Muscle of leg (tissue), 11 donors: ENCODE data around the gene DLG2. TPM values are rescaled to one million over a fixed set of nuclear protein-coding genes. Genes with fewer than 3 reads are reported as not detected.
A peak's percentile ranks its signal among the peaks of the same experiment; 100 is the strongest.

ENCODE experiments used
- DNase-seq: peaks from one replicate; pipeline ENCODE4 v3.0.0; 2013
- H3K27ac ChIP-seq: one replicate; pipeline ENCODE4 v1.5.1; 2013; ENCODE audit warnings: mild to moderate bottlenecking, low read length, control low read depth
- H3K27me3 ChIP-seq: one replicate; pipeline ENCODE4 v1.6.1; 2013; ENCODE audit warnings: low read length; ENCODE audit not compliant: control insufficient read depth, insufficient read depth
- H3K36me3 ChIP-seq: one replicate; pipeline ENCODE4 v1.6.1; 2013; ENCODE audit warnings: low read length; ENCODE audit not compliant: control insufficient read depth, insufficient read depth
- H3K4me1 ChIP-seq: one replicate; pipeline ENCODE4 v1.6.1; 2013; ENCODE audit warnings: low read length; ENCODE audit not compliant: control insufficient read depth, insufficient read depth
- H3K4me3 ChIP-seq: one replicate; pipeline ENCODE4 v1.5.1; 2013; ENCODE audit warnings: low read length, control low read depth
- H3K9me3 ChIP-seq: replicated peaks from 2 replicates; pipeline ENCODE4 v1.6.1; 2013; ENCODE audit warnings: low read depth, low read length; ENCODE audit not compliant: control insufficient read depth
- WGBS: methylation state at CpG from one replicate; pipeline ENCODE4 v1.1.5; 2013; ENCODE audit warnings: missing lambda C conversion rate; ENCODE audit not compliant: insufficient coverage; 5-methylcytosine and 5-hydroxymethylcytosine counted together
- polyA plus RNA-seq, 8 donors: library from polyadenylated mRNA; unstranded; fragments of 120-200 nt; gene quantifications; one replicate each; pipeline versions ENCODE4 v1.2.1 to v1.2.3, GENCODE V29; 2013; ENCODE audit warnings: inconsistent platforms in 1 of 8, low replicate concordance in 1 of 8; ENCODE audit not compliant: insufficient read length in 8 of 8, insufficient read depth in 1 of 8
- total RNA-seq: library from RNA; stranded (reverse); fragments of 120-200 nt; gene quantifications from one replicate; pipeline ENCODE4 v1.2.4, GENCODE V29; 2013

Gene DLG2
- total and polyA plus RNA-seq, 9 donors, result 6.4 to 19.3 (median 11.0) TPM

DNA sequence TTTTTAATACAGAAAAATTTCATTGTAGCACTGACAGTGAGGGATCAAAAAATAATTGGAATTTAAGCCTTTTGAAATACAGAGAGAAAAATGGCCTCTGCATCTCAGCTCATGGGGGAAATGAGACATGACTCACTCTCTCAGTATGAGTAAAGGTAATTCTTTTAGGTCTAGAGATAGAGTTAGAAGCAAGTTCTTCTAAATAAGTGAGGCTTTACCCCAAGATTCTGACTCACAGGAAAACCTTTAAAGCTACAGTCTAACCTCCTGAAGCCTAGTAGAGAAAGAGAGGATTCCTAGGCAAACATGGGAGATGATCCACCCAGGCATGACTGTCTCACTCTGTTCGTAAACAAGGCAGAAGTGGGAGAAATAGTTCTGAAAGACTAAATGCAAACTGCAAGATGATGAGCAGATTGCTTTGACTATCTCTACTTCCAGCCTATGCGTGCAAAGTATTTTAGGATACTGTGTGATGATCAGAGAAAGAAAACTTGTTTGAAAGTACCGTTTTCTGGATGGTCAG is 1337.7 kb downstream of the DLG2 start:
- no peak overlapping the region for H3K4me3 ChIP-seq
- 67% methylated on average over 1 of the region's 3 CpGs for WGBS

DNA sequence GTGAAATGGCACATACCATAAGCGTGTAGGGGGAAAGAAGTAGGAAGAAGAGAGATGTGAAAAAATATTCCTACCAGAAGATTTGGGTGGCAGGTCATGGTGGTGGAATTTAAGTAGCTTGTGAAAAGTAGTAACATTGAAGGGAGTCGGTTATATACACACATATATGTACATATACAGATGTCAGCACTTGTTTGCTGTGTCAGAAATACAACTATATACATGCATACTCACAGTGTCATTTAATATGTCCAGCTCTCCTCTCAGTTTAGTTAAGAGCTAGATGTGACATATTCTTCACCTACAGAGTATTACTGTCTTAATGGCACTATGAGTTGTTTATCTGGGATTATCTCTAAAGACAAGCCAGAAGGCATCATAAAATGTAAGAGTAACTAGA is 1353.6 kb downstream of the DLG2 start:
- H3K4me3 ChIP-seq, result no peak overlapping the region
- no peak overlapping the region for H3K27ac ChIP-seq
- no peaks in the 10 kb centered on the region for H3K27me3 ChIP-seq
- no peaks in the 10 kb centered on the region for H3K9me3 ChIP-seq
- no CpG with 5 or more reads among the region's 2 CpGs for WGBS
- H3K4me1 ChIP-seq, result no peaks in the 10 kb centered on the region
- DNase-seq, result no peak
- no peaks in the 10 kb centered on the region for H3K36me3 ChIP-seq

More for the DNA sequence above, 1337.7 kb downstream of the DLG2 start:
- Histone ChIP-seq H3K36me3 (no peaks in the 10 kb centered on the region), H3K27ac (no peak overlapping the region), H3K4me1 (no peaks in the 10 kb centered on the region), H3K9me3 (no peaks in the 10 kb centered on the region), H3K27me3 (no peaks in the 10 kb centered on the region)
- no peak for DNase-seq

DNA sequence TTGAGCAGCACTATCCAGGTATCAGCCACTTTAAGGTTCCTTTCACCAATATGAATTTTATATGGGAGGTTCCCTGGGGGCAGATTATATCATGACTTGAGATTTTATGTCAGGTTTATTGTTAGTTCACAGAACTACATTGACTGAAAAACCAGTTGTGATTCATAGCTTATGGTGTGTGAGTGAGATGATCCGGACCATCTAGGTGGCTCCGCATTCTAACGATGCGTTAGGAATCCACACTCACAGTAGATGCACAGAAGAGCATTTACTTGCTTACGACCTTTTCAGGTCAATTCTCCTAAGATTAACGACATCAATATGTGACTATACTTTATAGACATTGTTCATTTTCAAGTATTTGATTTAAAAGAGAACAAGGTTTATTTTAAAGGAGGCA is 1356.7 kb downstream of the DLG2 start:
- no peaks in the 10 kb centered on the region for H3K27me3 ChIP-seq
- no peaks in the 10 kb centered on the region for H3K4me1 ChIP-seq
- no peaks in the 10 kb centered on the region for H3K36me3 ChIP-seq
- DNase-seq, result no peak
- H3K4me3 ChIP-seq, result no peak overlapping the region
- no peak overlapping the region for H3K27ac ChIP-seq
- H3K9me3 ChIP-seq, result no peaks in the 10 kb centered on the region
- WGBS, result no CpG with 5 or more reads among the region's 6 CpGs

DNA sequence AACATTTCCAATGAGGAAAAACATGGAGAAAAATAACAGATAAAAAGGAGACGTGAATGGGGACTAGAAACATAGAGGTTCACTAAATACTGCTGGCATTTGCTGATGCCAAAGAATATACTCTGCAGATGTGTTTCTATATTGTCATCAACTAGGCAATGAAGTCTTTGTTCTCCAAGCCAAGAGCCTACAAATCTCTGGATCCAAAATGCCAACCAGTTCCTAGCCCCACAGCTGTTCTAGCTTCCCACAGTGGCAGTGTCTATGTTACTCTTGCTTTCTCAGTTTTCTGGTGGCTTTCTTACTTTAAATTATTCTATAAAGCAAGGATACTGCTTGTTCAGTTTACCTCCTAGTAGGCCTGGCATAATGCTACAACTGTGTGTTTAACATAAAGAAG is 1363.1 kb downstream of the DLG2 start:
- Histone ChIP-seq H3K4me3 (no peak overlapping the region), H3K4me1 (no peaks in the 10 kb centered on the region), H3K9me3 (no peaks in the 10 kb centered on the region), H3K27ac (no peak overlapping the region), H3K27me3 (no peaks in the 10 kb centered on the region), H3K36me3 (no peaks in the 10 kb centered on the region)
- peak; percentile 64 for DNase-seq
- WGBS, result 60% methylated on average over 1 of the region's 1 CpG

DNA sequence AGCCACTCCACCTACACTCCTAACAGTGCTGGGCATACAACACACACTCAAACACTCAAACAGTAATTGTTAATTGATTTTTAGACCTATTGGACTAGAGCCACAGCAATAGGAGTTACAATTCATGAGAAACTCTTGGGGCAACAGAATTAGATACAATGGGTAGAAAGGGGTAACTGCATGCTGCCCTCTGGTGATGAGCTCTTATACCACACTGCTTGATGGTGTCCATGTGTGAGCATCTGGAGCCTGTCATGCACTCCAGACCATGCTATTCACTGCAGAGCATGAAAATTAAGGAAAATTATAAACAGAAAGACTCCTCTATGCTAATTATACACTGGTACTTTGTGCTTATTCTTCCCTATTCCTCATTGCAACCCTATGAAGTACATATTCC is 1365.4 kb downstream of the DLG2 start:
- no peak overlapping the region for H3K27ac ChIP-seq
- no peaks in the 10 kb centered on the region for H3K27me3 ChIP-seq
- no peak overlapping the region for H3K4me3 ChIP-seq
- H3K36me3 ChIP-seq, result no peaks in the 10 kb centered on the region
- no peak for DNase-seq
- no peaks in the 10 kb centered on the region for H3K9me3 ChIP-seq
- no peaks in the 10 kb centered on the region for H3K4me1 ChIP-seq

DNA sequence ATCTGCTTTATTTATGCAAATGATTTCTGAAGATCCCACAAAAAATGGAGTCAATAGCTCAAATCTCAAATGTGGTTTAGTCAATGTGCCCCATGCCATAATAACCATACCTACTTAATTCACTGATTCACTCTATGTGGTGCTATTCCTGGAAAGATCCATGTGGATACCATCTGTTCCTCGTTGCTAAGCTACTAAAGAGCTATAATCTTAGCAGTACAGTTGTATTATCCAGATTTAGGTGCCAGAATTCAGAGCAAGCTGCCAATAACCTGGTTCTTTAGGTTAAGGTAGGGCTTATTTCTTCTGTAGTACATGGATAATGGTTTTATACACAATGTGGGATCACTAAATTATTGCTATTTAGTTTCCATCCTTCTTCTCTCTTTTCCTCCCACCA is 1366.3 kb downstream of the DLG2 start:
- Histone ChIP-seq H3K4me1 (no peaks in the 10 kb centered on the region), H3K27ac (no peak overlapping the region), H3K4me3 (no peak overlapping the region), H3K36me3 (no peaks in the 10 kb centered on the region), H3K27me3 (no peaks in the 10 kb centered on the region), H3K9me3 (no peaks in the 10 kb centered on the region)
- WGBS, result no CpG with 5 or more reads among the region's 1 CpG
- peak; percentile 18 for DNase-seq

DNA sequence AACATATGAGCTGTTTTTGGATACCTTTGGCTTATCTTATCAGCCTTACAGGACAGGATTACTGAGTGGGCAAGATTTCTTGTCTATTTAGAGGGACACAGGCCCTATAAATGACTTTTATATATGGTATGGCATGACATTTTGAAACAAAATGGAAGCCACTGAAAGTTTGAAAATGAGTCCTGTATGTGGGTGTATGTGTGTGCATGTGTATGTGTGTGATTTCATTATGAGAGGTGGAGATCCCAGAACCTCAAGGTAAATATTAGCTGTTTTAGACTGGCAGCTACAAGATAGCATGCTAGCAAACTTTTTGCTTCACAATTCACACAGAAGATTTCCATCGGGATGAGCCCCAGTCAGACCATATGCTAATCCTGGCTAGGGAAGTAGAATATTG is 1370.5 kb downstream of the DLG2 start:
- Histone ChIP-seq H3K27ac (no peak overlapping the region), H3K4me1 (no peaks in the 10 kb centered on the region), H3K36me3 (no peaks in the 10 kb centered on the region), H3K4me3 (no peak overlapping the region), H3K9me3 (no peaks in the 10 kb centered on the region), H3K27me3 (no peaks in the 10 kb centered on the region)
- WGBS, result no CpG with 5 or more reads among the region's 1 CpG
- DNase-seq, result no peak

DNA sequence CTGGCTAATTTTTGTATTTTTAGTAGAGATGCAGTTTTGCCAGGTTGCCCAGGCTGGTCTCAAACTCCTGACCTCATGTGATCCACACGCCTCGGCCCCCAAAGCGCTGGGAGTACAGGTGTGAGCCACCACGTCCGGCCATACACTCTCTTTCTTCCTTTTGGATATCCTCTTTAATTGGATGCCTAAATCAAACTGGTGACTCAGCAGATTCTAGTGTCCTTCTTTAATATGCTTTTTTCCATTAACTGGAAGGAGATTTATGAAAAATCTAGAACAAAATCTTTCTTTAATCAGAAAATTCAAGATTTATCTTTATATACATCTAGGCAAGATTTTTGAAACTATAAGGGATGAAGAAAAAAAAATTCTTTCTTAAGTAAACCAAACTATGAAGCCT is 1371.7 kb downstream of the DLG2 start:
- Histone ChIP-seq H3K4me1 (no peaks in the 10 kb centered on the region), H3K27me3 (no peaks in the 10 kb centered on the region), H3K36me3 (no peaks in the 10 kb centered on the region), H3K27ac (no peak overlapping the region), H3K4me3 (no peak overlapping the region), H3K9me3 (no peaks in the 10 kb centered on the region)
- 90% methylated on average over 3 of the region's 5 CpGs for WGBS
- DNase-seq, result no peak

DNA sequence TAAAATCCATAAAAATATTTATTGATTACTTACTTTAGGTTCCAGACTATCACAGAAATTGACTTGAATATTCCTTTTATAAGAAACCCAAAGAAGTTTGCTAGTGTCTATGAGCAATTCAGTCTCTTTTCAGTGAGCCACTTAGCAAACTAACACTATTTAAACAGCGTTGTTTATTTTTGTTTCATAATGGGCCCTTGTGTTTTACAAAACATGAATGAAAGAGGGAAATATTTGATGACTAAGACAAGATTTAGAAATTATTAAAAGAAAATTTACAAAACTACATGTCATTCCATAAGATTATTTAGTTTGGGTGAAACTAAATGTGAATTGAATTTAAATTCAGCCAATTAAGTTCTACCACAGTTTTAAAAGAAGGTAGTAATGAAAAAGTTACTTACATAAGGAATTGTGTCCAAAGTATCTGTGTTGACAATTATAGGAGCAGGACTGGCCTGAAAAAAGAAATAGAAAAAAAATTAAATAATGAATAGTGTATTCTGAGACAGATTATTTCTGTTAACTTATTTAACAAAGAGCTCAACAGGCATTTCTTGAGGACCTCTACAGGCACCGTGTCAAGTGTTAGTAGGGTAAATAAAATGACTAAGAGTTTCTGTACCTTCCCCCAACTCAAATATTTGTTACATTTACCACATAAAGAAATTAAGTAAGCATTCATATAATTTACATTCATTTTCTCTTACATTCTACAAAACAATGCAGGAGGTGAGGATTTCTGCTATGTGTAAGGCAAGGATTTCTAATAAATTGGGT is 1376.1 kb downstream of the DLG2 start:
- H3K4me1 ChIP-seq, result no peaks in the 10 kb centered on the region
- no peaks in the 10 kb centered on the region for H3K36me3 ChIP-seq
- no peaks in the 10 kb centered on the region for H3K9me3 ChIP-seq
- H3K27me3 ChIP-seq, result no peaks in the 10 kb centered on the region
- no CpG with 5 or more reads among the region's 2 CpGs for WGBS
- H3K4me3 ChIP-seq, result no peak overlapping the region
- DNase-seq, result no peak
- no peak overlapping the region for H3K27ac ChIP-seq

DNA sequence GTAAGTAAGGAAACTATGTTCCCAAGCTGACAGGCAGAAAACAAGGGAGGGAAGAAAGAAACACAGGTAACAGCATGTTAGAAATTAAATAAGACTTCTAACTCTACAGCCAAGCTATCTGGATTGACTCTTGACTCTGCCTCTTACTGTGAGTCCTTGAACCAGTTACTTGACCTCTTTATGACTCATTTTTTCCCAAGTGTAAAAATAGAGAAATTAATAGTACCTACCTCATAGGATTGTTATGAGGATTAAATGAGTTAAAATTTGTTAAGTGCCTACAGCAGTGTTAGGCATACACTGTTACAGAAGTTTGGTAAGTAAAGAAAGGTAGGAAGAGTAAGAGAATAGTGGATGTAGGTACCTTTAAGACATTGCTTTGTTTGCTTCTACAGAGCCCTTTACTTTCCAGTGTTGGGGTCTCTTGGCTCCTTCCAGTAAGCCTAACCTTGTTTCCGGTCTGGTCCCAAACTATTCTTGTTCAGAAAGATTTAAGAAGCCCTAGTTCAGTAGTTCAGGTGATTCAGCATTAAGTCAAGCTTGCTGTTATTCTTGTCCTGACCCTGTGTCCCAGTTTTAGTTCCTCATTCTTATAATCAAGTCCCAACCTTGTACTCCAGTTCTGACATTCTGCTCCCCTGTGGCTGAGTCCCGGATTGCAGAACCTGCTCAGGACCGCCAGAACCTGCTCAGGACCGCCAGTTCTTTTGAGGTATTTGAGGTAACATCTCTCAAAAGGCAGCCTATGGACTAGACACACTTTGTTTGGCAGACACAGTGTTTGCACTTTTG is 1377.6 kb downstream of the DLG2 start:
- Histone ChIP-seq H3K4me3 (no peak overlapping the region), H3K36me3 (no peaks in the 10 kb centered on the region), H3K27me3 (no peaks in the 10 kb centered on the region), H3K9me3 (no peaks in the 10 kb centered on the region), H3K27ac (no peak overlapping the region), H3K4me1 (no peaks in the 10 kb centered on the region)
- WGBS, result 59% methylated on average over 4 of the region's 4 CpGs
- DNase-seq, result no peak
